Esophagus muscularis mucosa (tissue), 4 donors: ENCODE results near the gene PAK5. TPM values are rescaled to one million over a fixed set of nuclear protein-coding genes. Genes with fewer than 3 reads are reported as not detected.
A peak's percentile ranks its signal among the peaks of the same experiment; 100 is the strongest.

ENCODE experiments used
- DNase-seq: peaks from one replicate; pipeline ENCODE4 v3.0.0-alpha.2; 2017; ENCODE audit errors: extremely low spot score
- H3K27ac ChIP-seq, 4 donors: fragments of 200-600 bp; sonication (generic); replicated peaks in 1 of 4; 1 replicate in 3 of 4; 2 replicates in 1 of 4; pipeline ENCODE4 v1.5.1; 2016 to 2019; ENCODE audit warnings: mild to moderate bottlenecking in 1 of 4
- H3K27me3 ChIP-seq, 4 donors: fragments of 200-600 bp; sonication (generic); one replicate each; pipeline versions ENCODE4 v1.5.1 to v1.6.0; 2016 to 2019
- H3K36me3 ChIP-seq, 4 donors: fragments of 200-600 bp; sonication (generic); one replicate each; pipeline ENCODE4 v1.5.1; 2016 to 2019
- H3K4me1 ChIP-seq, 4 donors: fragments of 200-600 bp; sonication (generic); one replicate each; pipeline ENCODE4 v1.5.1; 2016 to 2019
- H3K4me3 ChIP-seq, 4 donors: fragments of 200-600 bp; sonication (generic); 1 replicate in 2 of 4; 2 replicates in 2 of 4; pipeline ENCODE4 v1.5.1; 2016 to 2019; ENCODE audit warnings: mild to moderate bottlenecking in 4 of 4, moderate library complexity in 1 of 4
- H3K9me3 ChIP-seq, 4 donors: fragments of 200-600 bp; sonication (generic); 1 replicate in 3 of 4; 2 replicates in 1 of 4; pipeline ENCODE4 v1.5.1; 2016 to 2019
- EP300 ChIP-seq: sonication (generic); formaldehyde crosslinking; IDR thresholded peaks from one replicate; pipeline ENCODE4 v1.6.1; 2017; ENCODE audit warnings: antibody characterized with exemption
- POLR2A ChIP-seq: fragments of 450-650 bp; IDR thresholded peaks from one replicate; pipeline ENCODE4 v1.6.1; 2017; ENCODE audit warnings: antibody characterized with exemption, moderate library complexity, mild to moderate bottlenecking, low read depth
- POLR2AphosphoS5 ChIP-seq, 2 donors: sonication (generic); formaldehyde crosslinking; IDR thresholded peaks; one replicate each; pipeline ENCODE4 v1.6.1; 2017; ENCODE audit warnings: antibody characterized with exemption in 2 of 2
- WGBS: methylation state at CpG from one replicate; pipeline ENCODE4 v1.1.5; 2018; 5-methylcytosine and 5-hydroxymethylcytosine counted together
- intact Hi-C: fragments of 100-400 bp; cut with DNase I; formaldehyde crosslinking; loops from one replicate; pipeline ENCODE4 v1.15.1; 2023
- total RNA-seq, 4 donors: library from RNA; depleted of rRNA; stranded (reverse); fragments of >200 nt; gene quantifications; one replicate each; pipeline versions ENCODE4 v1.1.0 to v1.2.1, GENCODE V29; 2016
- TF ChIP-seq, protein P1 (sequence below), 3 experiments: fragments of 200-600 bp in 2 of 3; fragments of 450-650 bp in 1 of 3; sonication (generic) in 2 of 3; IDR thresholded peaks; one replicate each; pipeline ENCODE4 v1.5.1; 2017 to 2019; ENCODE audit warnings: antibody characterized with exemption in 3 of 3, mild to moderate bottlenecking in 2 of 3, moderate library complexity in 1 of 3

PAK5 gene
- total RNA-seq: under 1 TPM; 0.06 to 0.42 (median 0.20) TPM

- Histone ChIP-seq H3K9me3 (peaks cover 0 to 11% (median 4%) of the 10 kb centered on the region in 4 donors), H3K4me1 (peaks cover 0 to 18% (median 16%) of the 10 kb centered on the region in 4 donors), H3K4me3 (peak within 1 kb of the TSS; percentile 39 to 51 (median 40)), H3K27ac (no peak within 1 kb of the TSS), H3K36me3 (no peaks in the 10 kb centered on the region), H3K27me3 (peaks cover 0 to 34% (median 9%) of the 10 kb centered on the region in 4 donors)
- intact Hi-C loops: no loop called here
- 3% methylated on average over 25 of the region's 57 CpGs for WGBS
- no peak for TF ChIP-seq EP300
- TF ChIP-seq POLR2A: no peak
- TF ChIP-seq, protein P1, sequence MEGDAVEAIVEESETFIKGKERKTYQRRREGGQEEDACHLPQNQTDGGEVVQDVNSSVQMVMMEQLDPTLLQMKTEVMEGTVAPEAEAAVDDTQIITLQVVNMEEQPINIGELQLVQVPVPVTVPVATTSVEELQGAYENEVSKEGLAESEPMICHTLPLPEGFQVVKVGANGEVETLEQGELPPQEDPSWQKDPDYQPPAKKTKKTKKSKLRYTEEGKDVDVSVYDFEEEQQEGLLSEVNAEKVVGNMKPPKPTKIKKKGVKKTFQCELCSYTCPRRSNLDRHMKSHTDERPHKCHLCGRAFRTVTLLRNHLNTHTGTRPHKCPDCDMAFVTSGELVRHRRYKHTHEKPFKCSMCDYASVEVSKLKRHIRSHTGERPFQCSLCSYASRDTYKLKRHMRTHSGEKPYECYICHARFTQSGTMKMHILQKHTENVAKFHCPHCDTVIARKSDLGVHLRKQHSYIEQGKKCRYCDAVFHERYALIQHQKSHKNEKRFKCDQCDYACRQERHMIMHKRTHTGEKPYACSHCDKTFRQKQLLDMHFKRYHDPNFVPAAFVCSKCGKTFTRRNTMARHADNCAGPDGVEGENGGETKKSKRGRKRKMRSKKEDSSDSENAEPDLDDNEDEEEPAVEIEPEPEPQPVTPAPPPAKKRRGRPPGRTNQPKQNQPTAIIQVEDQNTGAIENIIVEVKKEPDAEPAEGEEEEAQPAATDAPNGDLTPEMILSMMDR (IDR thresholded peaks at IDR 0.05): no peak
- TF ChIP-seq POLR2AphosphoS5 (IDR thresholded peaks at IDR 0.05): no peak
- no peak for DNase-seq
Observed at GRCh38 chr20:9838378-9839295, at the start of gene PAK5. PAK5 (minus strand) TSS chr20:9839076; CDS start chr20:9644328, 194,748 bp downstream.

GRCh38 chr20:9887706-9888105, 48.8 kb upstream of the PAK5 start:
- DNase-seq: no peak
- H3K27ac ChIP-seq: no peak overlapping the region
- no peaks in the 10 kb centered on the region for H3K36me3 ChIP-seq
- intact Hi-C loops: no loop called here
- no peaks in the 10 kb centered on the region for H3K9me3 ChIP-seq
- no peak for TF ChIP-seq POLR2A
- TF ChIP-seq, protein P1 (IDR thresholded peaks at IDR 0.05): no peak
- no peak for TF ChIP-seq POLR2AphosphoS5 (IDR thresholded peaks at IDR 0.05)
- H3K4me3 ChIP-seq: no peak overlapping the region
- H3K27me3 ChIP-seq: no peaks in the 10 kb centered on the region
- H3K4me1 ChIP-seq: no peaks in the 10 kb centered on the region

GRCh38 chr20:9886227-9886626, 47.4 kb upstream of the PAK5 start:
- no peaks in the 10 kb centered on the region for H3K4me1 ChIP-seq
- intact Hi-C loops: no loop called here
- no peaks in the 10 kb centered on the region for H3K9me3 ChIP-seq
- no peaks in the 10 kb centered on the region for H3K36me3 ChIP-seq
- WGBS: 82% methylated on average over 1 of the region's 1 CpG
- TF ChIP-seq EP300: no peak
- TF ChIP-seq, protein P1 (IDR thresholded peaks at IDR 0.05): no peak
- no peak for TF ChIP-seq POLR2AphosphoS5 (IDR thresholded peaks at IDR 0.05)
- no peak for TF ChIP-seq POLR2A
- no peak for DNase-seq
- H3K27ac ChIP-seq: no peak overlapping the region
- H3K27me3 ChIP-seq: no peaks in the 10 kb centered on the region
- no peak overlapping the region for H3K4me3 ChIP-seq

DNA sequence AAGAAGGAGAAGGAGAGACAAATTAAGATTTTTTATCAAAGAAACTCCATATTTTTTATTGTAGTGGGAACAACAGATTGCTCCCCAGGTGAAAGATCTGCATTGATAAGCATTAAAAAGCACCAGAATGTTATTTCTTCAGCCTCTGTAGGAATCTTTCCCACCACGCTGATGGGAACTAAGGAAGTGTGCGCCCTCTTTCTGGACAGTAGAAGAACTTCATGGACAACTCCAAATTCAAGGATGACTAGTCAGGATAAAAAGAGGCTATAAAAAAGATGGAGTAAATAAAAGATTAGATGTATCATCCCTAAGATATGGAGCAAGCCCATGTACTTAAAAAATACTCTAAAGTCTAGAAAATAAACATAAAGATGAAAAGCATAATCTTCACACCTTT, 45.8 kb upstream of the PAK5 start:
- DNase-seq: no peak
- Histone ChIP-seq H3K36me3 (no peaks in the 10 kb centered on the region), H3K27ac (no peak overlapping the region), H3K4me3 (no peak overlapping the region), H3K9me3 (no peaks in the 10 kb centered on the region), H3K27me3 (no peaks in the 10 kb centered on the region), H3K4me1 (no peaks in the 10 kb centered on the region)
- TF ChIP-seq POLR2AphosphoS5 (IDR thresholded peaks at IDR 0.05) (no peak), POLR2A (no peak), EP300 (no peak)
- TF ChIP-seq, protein P1 (IDR thresholded peaks at IDR 0.05): no peak
- WGBS: 51% methylated on average over 2 of the region's 2 CpGs
- intact Hi-C loops: no loop called here
